ELF-1 (cell line): ENCODE data around the gene METRNL.
A peak's percentile ranks its signal among the peaks of the same experiment; 100 is the strongest.
"Not testable (repeated sequence)": the region's sequence is repeated elsewhere in the genome, so short reads cannot be mapped to it uniquely, and the experiment has no call there.

Source experiments
- DNase-seq: peaks from one replicate; pipeline ENCODE4 v3.0.0-alpha.2; 2016; ENCODE audit warnings: low read depth, low spot score

The METRNL gene

GRCh38 chr17:83106913-83107655 lies 27.7 kb downstream of the METRNL start:
- DNase-seq: no peak

- no peak for DNase-seq
Measured at GRCh38 chr17:83107656-83108048, 28.2 kb downstream of the METRNL start.

- DNase-seq: no peak
Measured at GRCh38 chr17:83108709-83109108, 29.3 kb downstream of the METRNL start.

GRCh38 chr17:83109386-83109785 lies 30.0 kb downstream of the METRNL start:
- no peak for DNase-seq

GRCh38 chr17:83109793-83110645 lies 30.6 kb downstream of the METRNL start:
- peak; percentile 84 for DNase-seq

- DNase-seq: no peak
Measured at GRCh38 chr17:83110735-83111134, 31.3 kb downstream of the METRNL start.

GRCh38 chr17:83111516-83112282 lies 32.3 kb downstream of the METRNL start:
- no peak for DNase-seq

- no peak for DNase-seq
Measured at GRCh38 chr17:83113381-83113780, 34.0 kb downstream of the METRNL start.

GRCh38 chr17:83113792-83114191 lies 34.4 kb downstream of the METRNL start:
- DNase-seq: no peak

GRCh38 chr17:83114706-83115105 lies 35.3 kb downstream of the METRNL start:
- DNase-seq: no peak

GRCh38 chr17:83115202-83115651 lies 35.8 kb downstream of the METRNL start:
- DNase-seq: no peak

- no peak for DNase-seq
Measured at GRCh38 chr17:83115832-83116231, 36.4 kb downstream of the METRNL start.

GRCh38 chr17:83116311-83116771 lies 36.9 kb downstream of the METRNL start:
- no peak for DNase-seq

GRCh38 chr17:83116783-83117555 lies 37.6 kb downstream of the METRNL start:
- DNase-seq: no peak

- no peak for DNase-seq
Measured at GRCh38 chr17:83117583-83117982, 38.2 kb downstream of the METRNL start.

GRCh38 chr17:83118071-83118841 lies 38.8 kb downstream of the METRNL start:
- no peak for DNase-seq

GRCh38 chr17:83119987-83120864 lies 40.8 kb downstream of the METRNL start:
- peak; percentile 44 for DNase-seq

GRCh38 chr17:83121473-83121872 lies 42.1 kb downstream of the METRNL start:
- not testable (repeated sequence) for DNase-seq
